K562 (cell line): ENCODE results near the gene FRMD4B. TPM values are rescaled to one million over a fixed set of nuclear protein-coding genes. Genes with fewer than 3 reads are reported as not detected.

Experiments
- ATAC-seq: fragments of 200-7000 bp; cut with Tn5 transposase; 3 replicates; pipeline ENCODE4 v1.9.1; 2020; ENCODE audit warnings: moderate library complexity
- BruUV-seq: library from RNA; stranded (reverse); fragments of 400-500 nt; replicated peaks from 2 replicates; lab custom pipeline; 2021; lab: Mats Ljungman, UMichigan
- CTCF ChIA-PET: fragments of 300-600 bp; formaldehyde crosslinking; extraction: SDS; loops from one replicate; lab custom pipeline; 2021; ENCODE audit warnings: low intra/inter-chr PET ratio; lab: Yijun Ruan, JAX
- POLR2A ChIA-PET: fragments of 300-600, 350-650 bp; sonication (Branson Sonifier 250); formaldehyde crosslinking; extraction: SDS; loops from one replicate; lab custom pipeline; 2021; ENCODE audit warnings: antibody characterized with exemption, inconsistent platforms; lab: Yijun Ruan, JAX
- DNase-seq, 4 experiments: peaks; one replicate each; pipeline versions ENCODE4 v3.0.0 to v3.0.0-alpha.2; 2011 to 2018; ENCODE audit warnings: low spot score in 3 of 4, mixed read lengths in 3 of 4; ENCODE audit errors: extremely low read depth in 1 of 4
- FAIRE-seq: peaks from 2 replicates; lab custom pipeline; 2011; peaks lifted over from hg19 to GRCh38; lab: Jason Lieb, UNC
- H2AFZ ChIP-seq: 2 replicates; pipeline ENCODE4 v1.6.0; 2011; ENCODE audit warnings: low read depth, low read length, control low read depth, inconsistent platforms
- H3K27ac ChIP-seq: fragments of 200-600 bp; 3 replicates; pipeline ENCODE4 v1.8.0; 2011; ENCODE audit warnings: low read depth, mild to moderate bottlenecking, control low read depth, inconsistent platforms, low read length, moderate library complexity, mixed read lengths; ENCODE audit errors: extremely low read depth
- H3K27me3 ChIP-seq, 2 experiments: fragments of 300-600 bp in 1 of 2; 2 replicates in 1 of 2; 3 replicates in 1 of 2; pipeline versions ENCODE4 v1.6.0 to v1.8.0; 2011; ENCODE audit warnings: inconsistent platforms in 2 of 2, low read length in 2 of 2, mild to moderate bottlenecking in 1 of 2, mixed read lengths in 1 of 2, moderate library complexity in 1 of 2; ENCODE audit not compliant: control insufficient read depth in 2 of 2, insufficient read depth in 2 of 2
- H3K36me3 ChIP-seq: fragments of 300-600 bp; 3 replicates; pipeline ENCODE4 v1.8.0; 2011; ENCODE audit warnings: mild to moderate bottlenecking, low read length, inconsistent platforms; ENCODE audit not compliant: control insufficient read depth, insufficient read depth
- H3K4me1 ChIP-seq, 2 experiments: fragments of 200-600 bp in 1 of 2; replicated peaks in 1 of 2; 2 replicates in 1 of 2; 3 replicates in 1 of 2; pipeline versions ENCODE4 v1.5.1 to v1.8.0; 2011; ENCODE audit warnings: inconsistent platforms in 2 of 2, low read length in 2 of 2, mild to moderate bottlenecking in 1 of 2, mixed read lengths in 1 of 2, moderate library complexity in 1 of 2; ENCODE audit not compliant: control insufficient read depth in 2 of 2, insufficient read depth in 2 of 2
- H3K4me2 ChIP-seq: 2 replicates; pipeline ENCODE4 v1.6.1; 2011; ENCODE audit warnings: low read length, control low read depth, inconsistent platforms, mixed read lengths; ENCODE audit not compliant: insufficient read depth
- H3K4me3 ChIP-seq: fragments of 200-600 bp; sonication (generic), shearing (Covaris generic); 2 replicates; pipeline ENCODE4 v1.5.1; 2016; ENCODE audit warnings: control low read depth, inconsistent platforms
- H3K79me2 ChIP-seq: fragments of 200-600 bp; 3 replicates; pipeline ENCODE4 v1.8.0; 2011; ENCODE audit warnings: low read length, inconsistent platforms; ENCODE audit not compliant: control insufficient read depth, insufficient read depth
- H3K9ac ChIP-seq, 2 experiments: 2 replicates each; pipeline versions ENCODE4 v1.6.0 to v1.6.1; 2011; ENCODE audit warnings: low read depth in 2 of 2, low read length in 2 of 2, control low read depth in 1 of 2, inconsistent platforms in 1 of 2, mild to moderate bottlenecking in 1 of 2, mixed read lengths in 1 of 2; ENCODE audit not compliant: insufficient read depth in 1 of 2
- H3K9me1 ChIP-seq: one replicate; pipeline ENCODE4 v1.6.0; 2011; ENCODE audit warnings: inconsistent platforms, mild to moderate bottlenecking, low read length, moderate library complexity; ENCODE audit not compliant: control insufficient read depth, insufficient read depth
- H3K9me3 ChIP-seq: replicated peaks from 2 replicates; pipeline ENCODE4 v1.5.1; 2011; ENCODE audit warnings: low read depth, low read length, inconsistent platforms; ENCODE audit not compliant: control insufficient read depth, insufficient read depth
- H4K20me1 ChIP-seq: replicated peaks from 2 replicates; pipeline ENCODE4 v1.6.1; 2011; ENCODE audit warnings: low read length, inconsistent platforms, mixed read lengths; ENCODE audit not compliant: control insufficient read depth, insufficient read depth
- ARID1B ChIP-seq: fragments of 450-650 bp; IDR thresholded peaks from 2 replicates; pipeline ENCODE4 v1.6.1; 2016; ENCODE audit warnings: antibody characterized with exemption, mild to moderate bottlenecking, inconsistent platforms
- BRD9 ChIP-seq: fragments of 450-650 bp; IDR thresholded peaks from 2 replicates; pipeline ENCODE4 v1.6.1; 2018; ENCODE audit warnings: low read depth; ENCODE audit not compliant: partially characterized antibody
- IRF9 ChIP-seq: fragments of 450-650 bp; IDR thresholded peaks from 2 replicates; pipeline ENCODE4 v1.6.1; 2016; ENCODE audit warnings: missing biosample characterization, missing genetic modification characterization
- RREB1 ChIP-seq: fragments of 250-450 bp; sonication (Bioruptor Pico); IDR thresholded peaks from 2 replicates; pipeline ENCODE4 v1.4.0; 2020
- STAT5B ChIP-seq: fragments of 250-450 bp; sonication (Bioruptor Pico); IDR thresholded peaks from 2 replicates; pipeline ENCODE4 v1.8.0; 2021; ENCODE audit warnings: mild to moderate bottlenecking, inconsistent platforms
- TFAP4 ChIP-seq: sonication (generic); formaldehyde crosslinking; IDR thresholded peaks from 2 replicates; pipeline ENCODE4 v1.8.0; 2022; ENCODE audit warnings: missing genetic modification reagents, mild to moderate bottlenecking, moderate library complexity, borderline replicate concordance
- ZNF282 ChIP-seq: sonication (generic); formaldehyde crosslinking; IDR thresholded peaks from 2 replicates; pipeline ENCODE4 v1.8.1; 2023; ENCODE audit warnings: missing genetic modification reagents
- ZNF408 ChIP-seq: fragments of 250-450 bp; sonication (Bioruptor Pico); IDR thresholded peaks from 2 replicates; pipeline ENCODE4 v1.4.0; 2020; ENCODE audit warnings: low read depth, mild to moderate bottlenecking, moderate library complexity
- WGBS: fragments of 100-300 bp; shearing (Covaris generic); methylation state at CpG from one replicate; pipeline ENCODE4 v1.1.6; 2016; ENCODE audit warnings: low coverage, mixed read lengths; ENCODE audit not compliant: insufficient coverage; ENCODE audit errors: missing lambda C conversion rate; 5-methylcytosine and 5-hydroxymethylcytosine counted together
- in situ Hi-C: fragments of 300-500 bp; cut with MboI; formaldehyde crosslinking; loops from 4 replicates; pipeline ENCODE4 v1.15.0; 2018; ENCODE audit warnings: inconsistent platforms, mixed read lengths
- intact Hi-C: fragments of 100-400 bp; cut with micrococcal nuclease; formaldehyde crosslinking; loops from 2 replicates; pipeline ENCODE4 v1.14.2; 2022
- polyA plus RNA-seq, 8 experiments: library from polyadenylated mRNA; depleted of rRNA in 4 of 8; stranded (reverse) in 5 of 8; unstranded in 3 of 8; fragments of >200 nt; fragmentation: Nextera tagmentation in 2 of 8; fragmentation: Illumina TruSeq in 1 of 8; extraction: Ambion mirVana in 2 of 8; extraction: Trizol in 1 of 8; gene quantifications; 2 replicates each; pipeline versions ENCODE4 v1.2.1 to v1.2.3, GENCODE V29; 2011 to 2014; ENCODE audit warnings: inconsistent platforms in 1 of 8, missing spikeins in 1 of 8
- total RNA-seq, 7 experiments: library from RNA; depleted of rRNA in 6 of 7; stranded (reverse); fragments of >200 nt in 6 of 7; fragmentation: Illumina TruSeq in 2 of 7; extraction: Trizol in 2 of 7; gene quantifications; 2 replicates each; pipeline versions ENCODE4 v1.2.1 to v1.2.3, GENCODE V29; 2011 to 2021; ENCODE audit warnings: low replicate concordance in 1 of 7

The FRMD4B gene
- total and polyA plus RNA-seq, 9 of the 15 experiments (the other 6 are each of a cell fraction or from before 2014, with no cell fraction given), result 0.03 to 0.09 (median 0.04) TPM; not detected in 3

GRCh38 chr3:69290430-69290829, 95.5 kb downstream of the FRMD4B start (continued):
- TF ChIP-seq RREB1 (CRISPR knock-in tag) (no peak), ZNF282 (CRISPR knock-in tag) (no peak), STAT5B (CRISPR knock-in tag) (no peak)

DNA sequence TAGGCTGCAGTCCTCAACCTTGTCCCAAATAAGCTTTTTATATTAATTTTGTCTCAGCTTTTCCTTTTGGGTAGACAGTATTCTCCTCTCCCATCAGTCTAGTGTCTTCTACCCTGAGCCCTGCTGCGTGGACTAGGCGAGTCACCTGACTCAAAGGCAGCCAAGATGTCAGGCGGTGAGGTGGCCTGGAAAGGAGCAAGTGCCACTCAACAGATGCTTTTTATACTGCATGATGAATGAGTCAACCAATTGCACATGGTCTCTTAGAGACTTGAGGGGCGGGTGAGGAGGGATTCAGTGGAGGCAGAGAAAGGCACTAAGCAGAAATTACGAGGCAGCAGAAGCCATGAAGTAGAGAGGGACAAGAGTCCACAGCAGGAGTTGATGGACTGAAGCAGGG, 95.9 kb downstream of the FRMD4B start:
- DNase-seq, result no peak
- Histone ChIP-seq H3K4me3 (no peak overlapping the region), H3K27me3 (peaks cover 7% of the 10 kb centered on the region in 2 experiments; a peak in 2 of 5 replicates), H4K20me1 (no peaks in the 10 kb centered on the region), H3K79me2 (no peaks in the 10 kb centered on the region), H3K9me3 (no peaks in the 10 kb centered on the region), H3K4me2 (no peak overlapping the region), H3K9ac (no peak overlapping the region), H3K36me3 (no peaks in the 10 kb centered on the region), H3K4me1 (no peaks in the 10 kb centered on the region), H3K27ac (no peak overlapping the region), H2AFZ (no peak overlapping the region), H3K9me1 (no peaks in the 10 kb centered on the region)
- POLR2A ChIA-PET, result no interaction called here
- no TSS peak for BruUV-seq
- CTCF ChIA-PET, result no interaction called here
- ATAC-seq, result no peak
- no peak for FAIRE-seq
- in situ Hi-C loops (no loop called here), intact Hi-C loops (no loop called here)
- 2% methylated on average over 5 of the region's 5 CpGs for WGBS
- TF ChIP-seq ARID1B (no peak), BRD9 (no peak), TFAP4 (no peak), ZNF408 (CRISPR knock-in tag) (no peak), IRF9 (tag) (no peak)
